ENCODE measurements around the gene ELOB. TPM values are rescaled to one million over a fixed set of nuclear protein-coding genes. Genes with fewer than 3 reads are reported as not detected.

The ELOB gene
- polyA plus RNA-seq, 4 donors = 205 to 367 (median 263) TPM

DNA sequence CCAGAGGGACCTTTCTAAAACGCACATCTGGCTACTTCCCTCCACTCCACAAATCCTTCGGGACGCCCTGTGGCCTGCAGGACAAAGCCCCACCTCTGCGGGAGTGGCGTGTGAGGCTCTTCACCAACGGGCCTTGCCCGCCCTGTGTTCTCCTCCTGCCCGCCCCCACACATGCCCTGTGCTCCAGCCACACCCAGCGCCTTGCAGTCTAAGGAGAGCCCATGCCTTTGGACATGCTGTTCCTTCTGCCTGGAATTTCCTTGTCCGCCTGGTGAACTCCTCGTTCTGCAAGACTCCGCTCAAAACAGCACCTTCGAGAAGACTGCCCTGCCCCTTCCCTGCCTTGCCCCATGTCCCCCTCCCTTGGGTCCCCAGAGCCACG is 7.4 kb downstream of the ELOB start:
- DNase-seq (ENCODE audit: low read depth in 4 of 4, low spot score in 2 of 4) = no peak

DNA sequence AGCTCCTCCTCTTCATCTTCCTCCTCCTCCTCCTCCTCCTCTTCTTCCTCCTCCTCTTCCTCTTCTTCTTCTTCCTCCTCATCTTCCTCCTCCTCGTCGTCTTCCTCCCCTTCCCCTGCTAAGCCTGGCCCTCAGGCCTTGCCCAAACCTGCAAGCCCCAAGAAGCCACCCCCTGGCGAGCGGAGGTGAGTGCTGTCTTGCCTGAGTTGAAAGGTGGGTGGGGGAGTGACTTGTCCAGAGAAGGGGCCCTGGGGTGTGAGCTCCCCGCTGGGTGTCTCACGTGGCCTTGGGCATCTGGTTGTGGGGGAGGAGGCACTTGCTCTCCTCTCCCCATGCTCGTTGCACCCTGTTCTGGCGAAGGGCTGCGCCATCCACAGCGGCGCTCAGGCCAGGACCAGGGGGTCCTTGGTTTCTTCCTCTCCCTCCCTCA is 8.0 kb downstream of the ELOB start:
- no peak for DNase-seq (ENCODE audit: low read depth in 4 of 4, low spot score in 2 of 4)

DNA sequence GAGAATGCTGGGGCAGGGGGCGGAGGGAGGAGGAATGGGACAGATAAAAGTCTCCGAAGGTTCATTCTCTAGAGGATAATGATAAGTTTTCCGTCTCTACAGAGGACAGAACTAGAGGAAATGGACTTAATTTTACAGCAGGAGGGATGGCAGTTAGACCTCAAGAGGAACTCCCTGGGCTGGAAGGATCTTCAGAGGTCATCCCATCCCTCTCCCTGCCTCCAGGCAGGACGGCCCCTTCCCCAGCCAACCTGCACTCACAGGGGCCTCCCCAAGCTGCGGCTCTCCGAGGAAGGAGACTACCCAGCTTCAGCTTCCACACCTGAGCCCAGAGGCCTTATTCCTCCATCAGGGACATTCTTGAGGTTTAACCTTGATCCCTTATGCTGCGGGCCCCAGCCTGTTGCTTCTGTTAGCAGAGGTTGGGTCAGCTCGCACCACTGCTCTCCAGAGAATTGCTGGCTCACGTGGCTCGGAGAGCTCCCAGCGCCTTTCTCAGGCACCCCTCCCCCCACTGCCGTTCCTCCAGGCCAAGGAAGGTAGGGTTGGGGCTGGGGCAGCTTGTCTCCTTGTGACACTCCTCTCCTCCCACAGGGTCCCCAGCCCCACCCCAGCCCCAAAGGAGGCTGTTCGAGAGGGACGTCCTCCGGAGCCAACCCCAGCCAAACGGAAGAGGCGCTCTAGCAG is 8.5 kb downstream of the ELOB start:
- DNase-seq (ENCODE audit: low read depth in 4 of 4, low spot score in 2 of 4) = no peak

- DNase-seq (ENCODE audit: low read depth in 4 of 4, low spot score in 2 of 4) = no peak
Observed at GRCh38 chr16:2767891-2768290, 9.2 kb downstream of the ELOB start.

- DNase-seq (ENCODE audit: low read depth in 4 of 4, low spot score in 2 of 4) = no peak
Observed at GRCh38 chr16:2767140-2767731, 9.8 kb downstream of the ELOB start.

DNA sequence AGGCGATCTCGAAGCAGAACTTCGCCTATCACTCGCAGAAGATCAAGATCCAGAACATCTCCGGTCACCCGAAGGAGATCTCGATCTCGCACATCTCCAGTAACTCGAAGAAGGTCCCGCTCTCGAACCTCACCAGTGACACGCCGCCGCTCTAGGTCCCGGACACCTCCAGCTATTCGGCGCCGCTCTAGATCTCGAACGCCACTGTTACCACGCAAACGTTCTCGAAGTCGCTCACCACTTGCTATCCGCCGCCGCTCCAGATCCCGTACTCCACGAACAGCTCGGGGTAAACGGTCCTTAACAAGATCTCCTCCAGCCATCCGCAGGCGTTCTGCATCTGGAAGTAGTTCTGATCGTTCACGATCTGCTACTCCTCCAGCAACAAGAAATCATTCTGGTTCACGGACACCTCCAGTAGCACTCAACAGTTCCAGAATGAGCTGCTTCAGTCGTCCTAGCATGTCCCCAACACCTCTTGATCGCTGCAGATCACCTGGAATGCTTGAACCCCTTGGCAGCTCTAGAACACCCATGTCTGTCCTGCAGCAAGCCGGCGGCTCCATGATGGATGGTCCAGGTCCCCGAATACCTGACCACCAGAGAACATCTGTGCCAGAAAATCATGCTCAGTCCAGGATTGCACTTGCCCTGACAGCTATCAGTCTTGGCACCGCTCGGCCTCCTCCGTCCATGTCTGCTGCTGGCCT is 10.5 kb downstream of the ELOB start:
- DNase-seq (ENCODE audit: low read depth in 4 of 4, low spot score in 2 of 4) = no peak

GRCh38 chr16:2765462-2766404 is 11.3 kb downstream of the ELOB start:
- DNase-seq (ENCODE audit: low read depth in 4 of 4, low spot score in 2 of 4) = no peak

- DNase-seq (ENCODE audit: low read depth in 4 of 4, low spot score in 2 of 4) = no peak
Observed at GRCh38 chr16:2764718-2765117, 12.4 kb downstream of the ELOB start.

DNA sequence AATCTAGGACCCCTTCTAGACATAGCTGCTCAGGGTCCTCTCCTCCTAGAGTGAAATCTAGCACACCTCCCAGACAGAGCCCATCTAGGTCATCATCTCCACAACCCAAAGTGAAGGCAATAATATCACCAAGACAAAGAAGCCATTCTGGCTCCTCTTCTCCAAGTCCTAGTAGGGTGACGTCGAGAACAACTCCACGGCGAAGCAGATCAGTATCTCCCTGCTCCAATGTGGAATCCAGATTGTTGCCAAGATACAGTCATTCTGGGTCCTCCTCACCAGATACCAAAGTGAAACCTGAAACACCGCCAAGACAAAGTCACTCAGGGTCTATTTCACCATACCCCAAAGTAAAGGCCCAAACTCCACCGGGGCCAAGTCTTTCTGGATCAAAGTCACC is 13.9 kb downstream of the ELOB start:
- no peak for DNase-seq (ENCODE audit: low read depth in 4 of 4, low spot score in 2 of 4)

DNA sequence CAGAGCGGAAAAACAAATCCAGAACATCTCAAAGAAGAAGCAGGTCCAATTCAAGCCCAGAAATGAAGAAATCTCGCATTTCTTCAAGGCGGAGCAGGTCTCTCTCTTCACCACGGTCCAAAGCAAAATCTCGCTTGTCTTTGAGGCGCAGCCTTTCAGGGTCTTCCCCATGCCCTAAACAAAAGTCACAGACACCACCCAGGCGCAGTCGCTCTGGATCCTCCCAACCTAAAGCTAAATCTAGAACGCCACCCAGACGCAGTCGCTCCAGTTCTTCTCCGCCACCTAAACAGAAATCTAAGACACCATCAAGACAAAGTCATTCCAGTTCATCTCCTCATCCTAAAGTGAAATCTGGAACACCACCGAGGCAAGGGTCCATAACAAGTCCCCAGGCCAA is 14.4 kb downstream of the ELOB start:
- no peak for DNase-seq (ENCODE audit: low read depth in 4 of 4, low spot score in 2 of 4)

- DNase-seq (ENCODE audit: low read depth in 4 of 4, low spot score in 2 of 4) = no peak
Observed at GRCh38 chr16:2761886-2762583, 15.0 kb downstream of the ELOB start.

DNA sequence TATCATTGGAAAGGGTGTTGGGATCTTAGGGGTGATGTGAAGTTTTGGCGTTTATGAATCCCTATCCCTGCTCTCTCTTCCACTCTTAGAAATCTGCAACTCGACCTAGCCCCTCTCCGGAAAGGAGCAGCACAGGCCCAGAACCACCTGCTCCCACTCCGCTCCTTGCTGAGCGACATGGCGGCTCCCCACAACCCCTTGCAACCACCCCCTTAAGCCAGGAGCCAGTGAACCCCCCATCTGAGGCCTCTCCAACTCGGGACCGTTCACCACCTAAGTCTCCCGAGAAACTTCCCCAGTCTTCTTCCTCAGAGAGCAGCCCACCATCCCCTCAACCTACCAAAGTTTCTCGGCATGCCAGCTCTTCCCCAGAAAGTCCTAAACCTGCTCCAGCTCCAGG is 15.6 kb downstream of the ELOB start:
- DNase-seq (ENCODE audit: low read depth in 4 of 4, low spot score in 2 of 4) = no peak

GRCh38 chr16:2757344-2757743 is 19.7 kb downstream of the ELOB start:
- no peak for DNase-seq (ENCODE audit: low read depth in 4 of 4, low spot score in 2 of 4)

DNA sequence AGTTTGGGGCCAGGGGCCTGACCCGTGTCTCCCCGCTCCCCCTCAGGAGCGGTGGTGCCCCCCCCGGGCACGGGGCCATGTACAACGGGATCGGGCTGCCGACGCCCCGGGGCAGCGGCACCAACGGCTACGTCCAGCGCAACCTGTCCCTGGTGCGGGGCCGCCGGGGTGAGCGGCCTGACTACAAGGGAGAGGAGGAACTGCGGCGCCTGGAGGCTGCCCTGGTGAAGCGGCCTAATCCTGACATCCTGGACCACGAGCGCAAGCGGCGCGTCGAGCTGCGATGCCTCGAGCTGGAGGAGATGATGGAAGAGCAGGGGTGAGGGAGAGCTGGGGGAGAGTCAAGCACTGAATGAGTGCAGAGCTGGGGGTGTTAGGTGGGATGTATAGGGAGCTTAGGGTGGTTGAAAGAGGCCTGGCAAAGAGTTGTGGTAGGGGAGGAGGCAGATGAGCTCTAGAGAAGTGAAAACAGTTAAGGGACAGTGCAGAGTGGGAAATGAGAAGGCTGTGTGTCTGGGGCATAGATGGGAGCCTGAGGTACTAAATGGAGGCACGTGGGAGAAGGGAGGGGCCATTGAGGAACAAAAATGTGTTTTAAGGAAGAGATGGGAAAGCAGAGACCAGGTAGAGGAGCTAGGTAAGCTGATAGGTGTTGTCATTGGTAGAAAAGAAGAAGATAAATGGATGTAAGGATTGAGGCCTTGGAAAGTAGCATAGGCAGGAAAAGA is 20.6 kb downstream of the ELOB start:
- no peak for DNase-seq (ENCODE audit: low read depth in 4 of 4, low spot score in 2 of 4)

GRCh38 chr16:2755158-2755557 is 21.9 kb downstream of the ELOB start:
- no peak for DNase-seq (ENCODE audit: low read depth in 4 of 4, low spot score in 2 of 4)

- no peak for DNase-seq (ENCODE audit: low read depth in 4 of 4, low spot score in 2 of 4)
Observed at GRCh38 chr16:2753733-2754020, 23.4 kb downstream of the ELOB start.

DNA sequence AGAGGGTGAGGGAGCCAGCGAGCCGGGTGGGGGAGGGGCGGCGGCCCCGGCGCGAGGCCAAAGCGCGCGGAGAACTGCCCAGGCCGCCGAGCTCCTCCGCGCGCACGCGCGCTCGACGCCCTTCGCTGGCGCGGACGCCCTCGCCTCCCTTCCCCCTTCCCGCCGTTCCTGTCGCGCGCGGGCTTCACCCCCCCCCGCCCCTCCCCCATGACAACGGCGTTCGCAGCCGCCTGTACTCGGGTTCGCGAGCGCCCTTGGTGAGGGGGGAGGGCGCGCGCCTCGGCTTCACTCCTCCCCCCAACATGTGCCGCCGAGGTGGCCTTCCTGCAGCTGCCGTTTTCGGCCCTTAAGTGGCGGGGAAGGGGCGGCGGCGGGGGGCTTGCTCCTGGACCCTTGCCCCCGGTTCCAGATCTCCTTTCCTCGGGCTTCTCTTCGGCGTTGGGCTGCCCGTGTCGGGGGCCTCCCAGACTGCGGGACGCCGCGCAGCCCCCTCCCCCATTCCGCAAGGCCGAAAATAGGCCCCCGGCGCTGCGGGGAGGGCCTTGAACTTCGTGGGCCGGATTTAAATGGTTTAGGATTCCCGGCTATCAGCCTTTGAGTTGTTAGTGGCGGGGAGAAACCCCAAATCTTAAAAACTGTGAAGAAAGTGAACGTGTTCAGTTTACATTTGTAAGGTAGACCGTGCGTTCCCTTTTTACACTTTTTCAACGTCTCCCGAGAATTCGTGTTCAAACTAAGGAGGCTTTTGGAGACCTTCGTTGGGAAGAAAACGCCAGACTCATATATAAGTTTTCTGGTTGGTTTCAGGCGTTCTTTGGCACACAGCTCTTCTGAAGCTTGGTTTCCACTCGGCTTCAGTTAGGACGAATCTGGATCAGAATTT is 24.0 kb downstream of the ELOB start:
- peak; percentile 31 to 74 (median 64) for DNase-seq (ENCODE audit: low read depth in 4 of 4, low spot score in 2 of 4)

DNA sequence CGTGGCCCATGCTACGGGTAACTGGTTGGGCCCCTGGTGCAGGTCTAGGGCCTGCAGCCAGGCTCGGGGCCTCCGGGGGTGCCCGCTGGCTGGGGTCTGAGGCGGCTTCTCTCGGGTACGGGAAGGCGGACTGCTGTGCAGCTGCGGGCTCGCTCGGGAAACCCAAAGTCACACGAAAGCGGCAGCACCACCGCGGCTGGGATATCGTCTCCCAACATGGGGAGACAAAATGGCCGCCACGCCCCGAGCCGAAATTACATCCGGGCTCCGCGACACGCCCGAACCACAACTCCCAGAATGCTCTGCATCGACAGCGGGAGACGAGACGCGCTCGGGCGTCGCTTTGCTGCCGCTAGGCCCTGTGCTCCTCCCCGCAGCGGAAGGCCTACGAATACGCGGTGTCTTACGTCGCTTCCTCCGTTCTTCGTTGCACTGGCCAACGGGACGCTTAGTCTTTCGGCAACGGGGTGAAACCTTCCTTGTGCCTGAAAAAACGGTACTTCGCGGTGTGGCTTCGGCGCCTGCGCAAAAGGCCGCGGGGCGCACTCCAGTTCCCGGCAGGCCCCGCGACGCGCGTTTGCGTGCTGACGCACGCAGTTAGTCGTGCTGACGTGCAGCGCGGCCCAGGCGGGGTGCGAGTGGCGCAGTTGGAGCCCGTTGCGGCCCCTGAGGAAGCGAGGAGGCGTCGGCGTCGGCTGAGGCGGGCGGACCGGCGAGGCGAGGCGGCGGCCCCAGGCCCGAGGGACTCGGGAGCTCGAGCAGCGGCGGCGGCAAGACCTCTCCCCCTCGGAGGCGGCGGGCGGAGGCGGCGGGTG is 24.8 kb downstream of the ELOB start, which contains the start of gene SRRM2:
SRRM2 (plus strand) TSS at position 604 of the 815 bp plus-strand sequence. CDS start 3,727 bp downstream, outside the sequence.
- DNase-seq (ENCODE audit: low read depth in 4 of 4, low spot score in 2 of 4) = peak; percentile 95 to 99 (median 98)

Data from left renal cortex interstitium (tissue), 4 donors.